Measurements from ENCODE around the gene PPP1R18.

DNA sequence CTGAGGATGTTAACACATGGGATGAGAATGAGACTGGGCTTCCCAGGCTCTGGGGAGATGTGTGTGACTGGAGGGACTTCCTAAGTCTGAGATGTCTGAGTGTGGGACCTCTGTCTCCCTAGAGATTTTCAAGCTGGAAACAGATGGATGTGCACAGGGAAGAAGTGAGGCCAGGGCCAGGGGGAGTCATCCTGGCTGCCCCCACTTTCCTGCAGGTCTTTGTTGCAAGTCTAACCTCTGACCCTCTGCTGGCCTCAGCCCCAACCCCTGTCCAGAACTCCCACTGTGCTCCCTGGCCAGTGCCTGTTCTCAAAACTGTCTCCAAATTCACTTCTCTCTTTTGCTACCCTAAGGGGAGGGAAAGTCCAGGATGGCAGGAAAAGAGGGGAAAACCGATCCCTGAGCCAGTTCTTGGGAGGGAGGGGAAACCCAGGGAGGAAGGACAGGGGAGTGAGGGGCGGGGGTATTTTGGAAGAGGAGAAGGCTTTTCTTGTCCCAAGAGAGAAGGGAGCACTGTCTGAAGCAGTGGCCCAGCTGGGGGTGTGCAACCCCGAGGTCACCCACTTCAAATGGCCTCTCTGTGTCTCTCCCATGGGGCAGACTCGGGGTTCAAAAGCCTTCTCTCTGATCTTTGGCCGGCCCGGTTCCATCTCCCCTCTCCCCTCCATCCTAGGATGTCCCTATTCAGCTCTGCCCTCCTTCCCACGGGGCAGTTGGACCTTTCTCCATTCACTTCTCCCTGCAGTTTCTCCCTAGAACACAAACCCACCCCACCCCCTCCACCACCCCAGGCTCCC lies 3.1 kb downstream of the PPP1R18 start:
- TF ChIP-seq POLR2A (IDR thresholded peaks at IDR 0.05) (no peak), CTCF (IDR thresholded peaks at IDR 0.05) (no peak)

All from uterus (tissue), 2 donors.